Activated CD8-positive, alpha-beta memory T cell treated with anti-CD3 and anti-CD28 coated beads, Interleukin-2, amount 50 U/mL, for 24 hours (primary cell): ENCODE results near the gene PAK1.
"Not testable (repeated sequence)": the region's sequence is repeated elsewhere in the genome, so short reads cannot be mapped to it uniquely, and the experiment has no call there.

Experiments used
- DNase-seq: peaks from one replicate; pipeline ENCODE4 v3.0.0-alpha.2; 2020; ENCODE audit errors: extremely low read depth

The PAK1 gene

GRCh38 chr11:77308838-77309237 is 165.1 kb downstream of the PAK1 start:
- no peak for DNase-seq

GRCh38 chr11:77303328-77303727 is 170.6 kb downstream of the PAK1 start:
- no peak for DNase-seq

GRCh38 chr11:77302752-77303151 is 171.1 kb downstream of the PAK1 start:
- no peak for DNase-seq

GRCh38 chr11:77301510-77301909 is 172.4 kb downstream of the PAK1 start, which contains the start of gene GDPD4:
TSS of gene GDPD4 (minus strand) at chr11:77301686. CDS start at chr11:77285137, 16,549 bp downstream.
- no peak for DNase-seq

- DNase-seq, result no peak
These were observed 173.2 kb downstream of the PAK1 start for GRCh38 chr11:77300695-77301094.

- DNase-seq, result not testable (repeated sequence)
These were observed 173.9 kb downstream of the PAK1 start for GRCh38 chr11:77300028-77300427.

GRCh38 chr11:77299528-77299993 is 174.3 kb downstream of the PAK1 start:
- DNase-seq, result no peak

- no peak for DNase-seq
These were observed 179.9 kb downstream of the PAK1 start for GRCh38 chr11:77294040-77294439.

GRCh38 chr11:77289737-77290136 is 184.2 kb downstream of the PAK1 start:
- DNase-seq, result no peak

- no peak for DNase-seq
These were observed 186.2 kb downstream of the PAK1 start for GRCh38 chr11:77287615-77288273.

GRCh38 chr11:77287136-77287535 is 186.8 kb downstream of the PAK1 start:
- DNase-seq, result no peak

- no peak for DNase-seq
These were observed 189.1 kb downstream of the PAK1 start for GRCh38 chr11:77284476-77285468.

- no peak for DNase-seq
These were observed 190.8 kb downstream of the PAK1 start for GRCh38 chr11:77283101-77283500.

GRCh38 chr11:77278595-77279506 is 195.0 kb downstream of the PAK1 start:
- DNase-seq, result no peak

- DNase-seq, result no peak
These were observed 197.6 kb downstream of the PAK1 start for GRCh38 chr11:77276271-77276670.
